Measurements from ENCODE around the gene EXOC1L. TPM values are rescaled to one million over a fixed set of nuclear protein-coding genes. Genes with fewer than 3 reads are reported as not detected.

Gene EXOC1L
- total and polyA plus RNA-seq, 9 of the 15 experiments (the other 6 are each of a cell fraction or from before 2014, with no cell fraction given) = 0.38 to 3.9 (median 1.0) TPM; not detected in 1

- 0% methylated on average over 1 of the region's 1 CpG for WGBS (ENCODE audit: insufficient coverage, low coverage, missing lambda C conversion rate)
- TF ChIP-seq RREB1 (CRISPR knock-in tag; IDR thresholded peaks at IDR 0.05) (no peak), KDM1A (IDR thresholded peaks at IDR 0.05) (no peak), ELF4 (CRISPR knock-in tag; IDR thresholded peaks at IDR 0.05) (no peak), TARDBP (IDR thresholded peaks at IDR 0.05) (no peak), XRCC3 (IDR thresholded peaks at IDR 0.05) (no peak), HMGXB4 (CRISPR knock-in tag; IDR thresholded peaks at IDR 0.05) (no peak), ZNF316 (IDR thresholded peaks at IDR 0.05) (peak; percentile 86), ATF7 (IDR thresholded peaks at IDR 0.05) (no peak), CGGBP1 (CRISPR knock-in tag; IDR thresholded peaks at IDR 0.05) (no peak), TFAM (CRISPR knock-in tag; conservative IDR thresholded peaks at IDR 0.05) (no peak), KLF10 (CRISPR knock-in tag; IDR thresholded peaks at IDR 0.05) (no peak), SETDB1 (IDR thresholded peaks at IDR 0.05; ENCODE audit: low read length) (no peak), SMARCE1 (IDR thresholded peaks at IDR 0.05) (peak; percentile 34; the same call in 1 of the 2 replicates), MAFK (IDR thresholded peaks at IDR 0.05; ENCODE audit: low read length) (peak; percentile 63), NFE2 (IDR thresholded peaks at IDR 0.05; ENCODE audit: low read depth) (peak; percentile 85), MYC (IDR thresholded peaks at IDR 0.05; ENCODE audit: low read depth, low read length) (no peak), MYC (CRISPR knock-in tag; IDR thresholded peaks at IDR 0.05; ENCODE audit: borderline replicate concordance, low read depth) (no peak), ZNF436 (CRISPR knock-in tag; IDR thresholded peaks at IDR 0.05) (no peak), DPF2 (IDR thresholded peaks at IDR 0.05) (peak; percentile 68; the same call in 1 of the 2 replicates), MAFG (tag; conservative IDR thresholded peaks at IDR 0.05) (peak; percentile 85)
These were observed 65.2 kb downstream of the EXOC1L start for GRCh38 chr4:55884851-55885219.

More at GRCh38 chr4:55884851-55885219, 65.2 kb downstream of the EXOC1L start:
- H3K9me3 ChIP-seq (replicated peaks; ENCODE audit: control insufficient read depth, insufficient read depth, low read depth, low read length) = no peaks in the 10 kb centered on the region
- DNase-seq (ENCODE audit: extremely low read depth in 1 of 4, low spot score in 3 of 4) (peak in 1 of 4 experiments; percentile 7), FAIRE-seq (no peak), ATAC-seq (peak; percentile 42; the same call in 2 of the 3 replicates)
- peak overlapping the region; percentile 60; the same call in 1 of the 3 replicates for H3K27ac ChIP-seq (ENCODE audit: extremely low read depth, low read depth, low read length)
- no peaks in the 10 kb centered on the region for H4K20me1 ChIP-seq (replicated peaks; ENCODE audit: control insufficient read depth, insufficient read depth, low read length)
- POLR2A ChIA-PET = interaction anchor here (1.0 kb wide), 1 partner anchor 501 kb away, joined by 3 read pairs; no protein-coding TSS in a partner anchor
- CTCF ChIA-PET (ENCODE audit: low intra/inter-chr PET ratio) = no interaction called here
- no peaks in the 10 kb centered on the region for H3K9me1 ChIP-seq (ENCODE audit: control insufficient read depth, insufficient read depth, low read length)
- BruUV-seq (replicated peaks) = no TSS peak
- no peaks in the 10 kb centered on the region for H3K79me2 ChIP-seq (ENCODE audit: control insufficient read depth, insufficient read depth, low read length)
- no peaks in the 10 kb centered on the region for H3K27me3 ChIP-seq (ENCODE audit: control insufficient read depth in 2 of 2, insufficient read depth in 2 of 2, low read length in 2 of 2)
- peak overlapping the region; percentile 15 for H2AFZ ChIP-seq (ENCODE audit: low read depth, low read length)
- intact Hi-C loops (cut with micrococcal nuclease) (no loop called here), in situ Hi-C loops (cut with MboI) (no loop called here)
- peak overlapping the region in 1 of 2 experiments; percentile 22; a peak in 1 of 4 replicates for H3K9ac ChIP-seq (ENCODE audit: insufficient read depth in 1 of 2, low read depth in 2 of 2, low read length in 2 of 2)
- H3K4me2 ChIP-seq (ENCODE audit: insufficient read depth, low read length) = no peak overlapping the region; the same call in 1 of the 2 replicates
- H3K36me3 ChIP-seq (ENCODE audit: control insufficient read depth, insufficient read depth, low read length) = peaks cover 25% of the 10 kb centered on the region
- H3K4me1 ChIP-seq (replicated peaks in 1 of 2; ENCODE audit: control insufficient read depth in 2 of 2, insufficient read depth in 2 of 2, low read length in 2 of 2) = peaks cover 0 to 15% of the 10 kb centered on the region in 2 experiments; a peak in 3 of 5 replicates
- no peak overlapping the region for H3K4me3 ChIP-seq
